ENCODE measurements around the gene GFRA4.

Gene GFRA4, protein sequence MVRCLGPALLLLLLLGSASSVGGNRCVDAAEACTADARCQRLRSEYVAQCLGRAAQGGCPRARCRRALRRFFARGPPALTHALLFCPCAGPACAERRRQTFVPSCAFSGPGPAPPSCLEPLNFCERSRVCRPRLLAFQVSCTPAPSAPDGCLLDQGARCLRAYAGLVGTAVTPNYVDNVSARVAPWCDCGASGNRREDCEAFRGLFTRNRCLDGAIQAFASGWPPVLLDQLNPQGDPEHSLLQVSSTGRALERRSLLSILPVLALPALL

DNA sequence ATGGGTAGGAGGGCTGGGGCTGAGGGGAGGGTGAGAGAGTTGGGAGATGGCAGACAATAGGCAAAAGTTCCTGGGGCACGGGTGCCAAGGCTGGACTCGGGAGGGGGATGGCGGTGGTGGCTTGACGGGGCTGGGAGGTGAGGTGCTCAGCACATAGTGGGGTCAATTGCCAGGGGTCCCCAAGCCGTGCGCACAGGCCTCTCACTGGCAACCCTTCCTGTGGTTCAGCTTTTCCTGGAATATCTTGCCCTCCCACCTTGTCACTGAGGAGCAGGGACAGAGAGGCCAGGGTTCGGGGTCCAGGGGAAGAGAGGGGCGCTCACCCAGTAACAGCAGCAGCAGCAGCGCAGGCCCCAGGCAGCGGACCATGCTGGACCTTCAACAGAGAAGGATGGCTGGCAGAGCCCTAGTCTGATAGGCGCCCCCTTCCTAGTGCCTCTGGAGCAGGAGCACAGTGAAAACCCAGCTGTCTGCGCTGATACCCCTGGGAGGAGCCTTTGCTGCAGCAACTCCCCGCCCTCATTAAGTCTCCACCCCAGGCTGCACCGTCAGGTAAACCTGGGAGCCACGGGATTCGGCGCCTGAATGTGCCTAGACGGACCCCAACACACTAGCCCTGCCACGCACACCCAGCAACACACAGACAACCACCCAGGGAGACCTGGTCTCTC lies at the start of gene GFRA4:
GFRA4 (minus strand) TSS at position 369 of the 671 bp plus-strand sequence; CDS start at position 369, 0 bp downstream.
- no peak for DNase-seq

DNA sequence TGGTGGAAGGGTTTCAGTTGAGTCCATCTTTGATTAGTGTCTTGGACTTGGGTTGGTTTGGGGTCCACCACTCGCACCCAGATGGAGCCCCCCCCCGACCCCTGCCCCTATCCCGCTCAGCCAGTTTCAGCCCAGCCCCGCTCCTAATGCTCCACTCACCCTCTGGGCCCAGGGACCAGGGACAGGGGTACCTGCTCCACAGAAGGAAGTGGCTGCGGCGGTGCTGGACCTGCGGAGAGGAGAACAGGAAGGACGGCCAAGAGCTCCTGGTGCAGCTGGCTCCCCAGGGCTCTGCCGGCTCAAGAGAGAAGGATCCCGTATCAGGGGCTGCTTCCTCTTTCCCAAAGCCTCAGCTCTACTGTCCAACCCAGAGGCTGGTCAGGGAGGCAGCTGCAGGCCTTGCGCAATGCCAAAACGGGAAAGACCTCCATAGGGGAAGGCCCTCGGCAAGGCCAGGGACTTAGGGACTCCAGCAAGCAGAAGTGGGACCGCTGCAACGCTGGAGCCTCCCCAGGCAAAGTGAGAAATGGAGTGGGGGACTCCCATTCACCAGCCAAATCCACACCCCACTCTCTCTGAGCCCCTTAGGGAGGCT lies 49.2 kb upstream of the GFRA4 start, which contains the start of gene SIGLEC1:
SIGLEC1 (minus strand) TSS at position 322 of the 595 bp plus-strand sequence. CDS start 5,472 bp downstream, outside the sequence.
- DNase-seq = no peak

DNA sequence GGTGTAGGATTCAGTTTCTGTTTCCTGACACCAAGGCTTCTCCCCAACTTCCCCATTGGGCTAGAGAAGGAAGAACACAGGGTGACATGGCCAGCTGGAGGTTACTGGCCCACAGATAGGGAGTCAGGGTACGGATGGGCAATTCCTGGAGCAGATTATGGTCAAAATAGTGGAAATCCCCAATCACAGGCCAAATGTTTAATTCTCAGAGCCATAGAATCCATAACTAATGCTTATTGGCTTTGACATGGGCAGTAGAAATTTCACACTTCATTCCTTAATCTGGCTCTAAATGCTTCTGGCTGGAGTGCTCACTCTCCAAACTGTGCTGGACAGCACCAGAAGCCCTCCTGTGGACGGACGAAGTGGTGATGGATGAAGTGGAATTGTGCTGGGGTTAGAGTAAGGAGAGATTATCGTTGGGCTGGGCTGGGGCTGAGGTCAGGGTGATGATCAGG lies 48.3 kb upstream of the GFRA4 start:
- no peak for DNase-seq

DNA sequence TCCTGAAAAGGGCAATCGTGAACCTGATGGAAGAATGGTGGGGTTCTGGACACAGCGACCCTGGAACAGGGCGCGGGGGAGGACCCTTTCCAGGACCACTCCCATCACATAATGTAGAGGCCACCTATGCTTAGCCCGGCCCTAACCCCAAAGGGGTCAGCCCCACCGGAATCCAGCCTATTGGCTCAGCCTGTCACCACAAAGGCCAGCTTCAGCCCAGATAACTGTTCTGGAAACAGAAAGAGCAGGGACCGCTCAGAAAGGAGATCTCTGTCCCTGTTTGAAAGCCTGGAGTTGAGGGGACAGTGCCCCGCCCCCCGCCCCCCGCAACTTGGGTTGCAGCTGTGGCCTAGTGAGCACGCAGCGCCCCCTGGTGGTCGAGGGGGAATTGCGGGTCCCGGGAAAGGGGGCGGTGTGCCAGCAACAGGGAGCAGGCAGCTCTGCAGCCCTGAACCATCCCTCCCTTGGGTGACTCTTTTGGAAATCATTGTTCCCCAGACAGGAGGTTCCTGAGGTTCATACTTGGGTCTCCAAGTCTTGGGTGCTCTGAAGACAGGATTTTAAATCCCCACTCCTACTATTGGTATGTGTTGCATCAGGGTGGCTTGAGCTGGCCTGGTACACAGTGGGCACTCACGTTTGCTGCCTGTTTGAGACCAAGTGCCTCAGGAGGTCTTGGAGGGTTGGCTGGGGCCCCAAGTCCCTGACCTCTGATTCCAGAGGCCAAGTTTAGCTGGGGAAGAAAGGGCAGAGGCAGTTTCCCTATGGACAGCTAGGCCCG lies 47.7 kb upstream of the GFRA4 start:
- DNase-seq = peak; percentile 61

DNA sequence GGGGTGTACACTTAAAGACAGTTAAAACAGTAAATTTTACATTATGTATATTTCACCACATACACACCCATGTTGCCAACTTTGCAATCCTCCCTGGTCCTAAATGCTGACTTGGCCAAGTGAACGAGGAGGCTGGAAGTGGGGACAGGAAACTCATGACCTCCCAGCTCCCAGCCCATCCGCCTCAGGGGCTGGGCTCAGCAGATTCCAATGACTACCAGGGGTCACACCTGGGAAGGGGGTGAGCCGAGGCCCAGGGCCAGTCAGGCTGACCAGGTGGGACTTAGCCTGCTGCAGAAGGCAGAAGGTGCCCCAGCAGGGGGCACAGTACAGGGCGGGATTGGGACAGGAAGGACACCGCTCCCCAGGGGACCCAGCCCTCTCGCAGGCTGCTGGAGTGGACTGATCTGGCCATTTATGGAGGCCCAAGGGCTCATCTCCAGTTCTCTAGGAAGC lies 46.8 kb upstream of the GFRA4 start:
- no peak for DNase-seq

DNA sequence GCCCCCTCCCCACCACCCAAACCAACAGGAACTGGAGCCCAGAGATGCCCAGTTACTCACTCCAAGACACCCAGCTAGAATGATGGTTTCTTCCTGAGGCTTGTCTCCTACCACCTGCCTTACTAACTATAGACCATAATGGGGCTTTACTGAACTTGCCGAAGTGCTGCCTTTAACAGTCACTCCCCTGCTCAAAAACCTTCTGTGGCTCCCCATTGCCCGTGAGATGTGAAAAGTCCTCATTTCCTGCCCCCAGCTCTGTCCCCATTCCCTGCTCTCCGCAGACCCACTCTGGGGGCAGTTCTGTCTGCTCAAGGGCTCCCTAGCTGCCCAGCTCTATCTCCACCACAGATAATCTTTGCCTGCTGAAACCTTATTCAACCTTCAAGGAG lies 44.3 kb upstream of the GFRA4 start:
- no peak for DNase-seq

DNA sequence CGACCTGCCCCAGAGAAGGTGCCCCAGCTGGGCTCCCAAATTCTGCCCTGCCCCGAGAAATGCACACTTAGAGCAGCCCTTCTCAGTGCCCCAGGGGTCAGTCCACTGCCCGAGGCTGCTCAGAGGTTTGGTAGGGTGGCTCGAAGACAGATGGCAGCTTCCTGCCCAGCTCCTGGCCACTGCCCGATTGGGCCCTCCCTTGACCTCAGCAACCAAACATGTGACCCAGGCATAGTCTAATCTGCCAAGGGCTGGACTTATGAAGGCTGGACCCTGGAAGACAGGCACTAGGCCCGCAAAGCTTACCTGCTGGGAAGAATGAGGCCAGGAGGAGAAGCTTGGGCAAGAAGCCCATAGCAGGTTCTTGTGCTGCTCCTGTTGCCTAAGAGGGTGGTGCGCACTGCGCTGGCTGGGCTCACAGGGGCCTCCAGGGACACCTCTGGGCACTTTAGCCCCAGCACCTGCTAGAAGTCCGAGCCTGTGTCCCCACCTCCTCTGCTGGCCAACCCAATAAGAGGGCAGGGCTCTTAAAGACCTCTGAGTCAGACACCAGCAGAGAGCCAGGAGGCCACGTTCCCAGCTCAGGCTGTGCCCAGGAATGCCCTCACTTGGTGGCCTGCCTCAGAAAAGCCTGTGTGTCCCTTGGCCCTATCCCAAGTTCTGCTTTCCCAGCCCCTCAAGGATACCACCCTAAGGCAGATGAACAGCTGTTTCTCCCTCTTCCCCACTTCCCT lies 43.7 kb upstream of the GFRA4 start:
- no peak for DNase-seq

DNA sequence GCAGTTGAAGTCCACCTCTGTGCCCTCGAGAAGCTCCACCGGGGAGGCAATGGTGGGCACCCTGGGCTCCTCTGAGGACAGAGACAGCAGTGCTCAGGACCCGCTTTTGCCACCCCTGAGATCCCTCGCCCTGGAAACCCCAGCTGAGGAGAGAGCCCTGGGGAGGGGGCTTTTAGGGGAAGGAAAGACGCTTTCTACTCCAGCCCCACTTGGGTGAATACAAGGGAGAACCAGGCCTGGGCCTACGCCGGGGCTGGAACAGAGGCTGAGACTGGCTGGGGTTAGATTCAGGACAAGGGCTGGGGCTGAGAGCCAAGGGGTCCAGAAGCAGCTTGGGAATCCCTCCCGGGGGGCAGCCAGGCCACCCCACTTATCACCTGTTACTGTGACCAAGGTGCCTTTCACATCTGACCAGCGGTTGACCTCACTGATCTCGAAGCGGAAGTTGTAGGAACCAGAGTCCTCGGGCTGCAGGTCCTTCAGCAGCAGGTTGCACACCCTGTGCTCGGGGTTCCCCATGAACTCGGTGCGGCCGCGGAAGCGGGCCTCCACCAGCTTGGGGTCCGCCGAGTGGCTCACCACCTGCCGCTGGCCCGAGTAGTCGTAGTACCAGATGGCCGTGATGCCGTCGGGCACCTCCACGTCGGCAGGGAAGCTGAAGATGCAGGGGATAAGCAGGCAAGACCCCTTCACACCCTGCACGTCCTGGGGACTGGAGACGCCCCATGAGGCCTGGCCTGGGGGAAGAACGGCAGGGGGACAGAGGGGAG lies 43.0 kb upstream of the GFRA4 start:
- DNase-seq = no peak

DNA sequence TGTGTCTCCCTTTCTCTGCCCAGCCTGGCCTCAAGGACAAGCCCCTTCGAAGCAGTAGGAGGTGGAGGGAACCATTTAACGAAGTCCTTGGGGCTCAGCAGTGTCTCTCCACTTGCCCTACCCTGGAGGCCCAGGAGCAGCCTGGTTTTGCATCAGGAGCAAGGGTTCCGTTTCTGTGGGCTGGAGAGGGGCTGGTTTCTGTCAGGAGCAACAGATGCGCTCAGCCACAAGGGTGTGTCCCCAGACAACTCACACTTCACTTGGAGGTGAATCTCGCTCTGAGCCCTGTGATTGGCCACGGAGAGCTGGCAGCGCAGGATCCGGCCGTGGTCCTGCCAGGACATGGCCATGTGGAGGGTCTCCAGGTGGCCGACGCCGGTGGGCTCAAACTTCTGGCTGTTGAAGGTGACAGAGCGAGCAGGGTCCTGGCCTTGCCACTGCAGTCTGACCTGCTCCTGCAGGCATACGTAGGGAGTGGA lies 42.3 kb upstream of the GFRA4 start:
- DNase-seq = no peak

DNA sequence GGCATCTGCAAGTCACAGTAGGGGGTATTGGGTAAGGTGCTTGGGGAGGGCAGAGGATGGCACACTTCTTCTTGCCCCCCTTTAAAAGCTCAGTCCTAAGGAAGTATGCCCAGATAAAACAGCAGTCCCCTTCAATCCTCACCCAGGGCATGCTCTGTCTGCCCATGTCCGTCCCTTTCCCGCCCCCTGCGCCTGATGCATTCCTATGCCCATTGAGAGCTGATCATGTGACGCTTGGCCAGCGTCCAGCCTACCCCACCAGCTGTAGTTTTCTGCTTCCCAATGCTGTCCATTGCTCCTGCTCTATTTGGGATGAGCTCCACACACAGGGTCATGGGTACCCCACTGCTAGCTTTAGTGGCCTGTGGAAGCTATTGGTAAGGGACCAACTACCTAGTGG lies 40.9 kb upstream of the GFRA4 start:
- DNase-seq = no peak

DNA sequence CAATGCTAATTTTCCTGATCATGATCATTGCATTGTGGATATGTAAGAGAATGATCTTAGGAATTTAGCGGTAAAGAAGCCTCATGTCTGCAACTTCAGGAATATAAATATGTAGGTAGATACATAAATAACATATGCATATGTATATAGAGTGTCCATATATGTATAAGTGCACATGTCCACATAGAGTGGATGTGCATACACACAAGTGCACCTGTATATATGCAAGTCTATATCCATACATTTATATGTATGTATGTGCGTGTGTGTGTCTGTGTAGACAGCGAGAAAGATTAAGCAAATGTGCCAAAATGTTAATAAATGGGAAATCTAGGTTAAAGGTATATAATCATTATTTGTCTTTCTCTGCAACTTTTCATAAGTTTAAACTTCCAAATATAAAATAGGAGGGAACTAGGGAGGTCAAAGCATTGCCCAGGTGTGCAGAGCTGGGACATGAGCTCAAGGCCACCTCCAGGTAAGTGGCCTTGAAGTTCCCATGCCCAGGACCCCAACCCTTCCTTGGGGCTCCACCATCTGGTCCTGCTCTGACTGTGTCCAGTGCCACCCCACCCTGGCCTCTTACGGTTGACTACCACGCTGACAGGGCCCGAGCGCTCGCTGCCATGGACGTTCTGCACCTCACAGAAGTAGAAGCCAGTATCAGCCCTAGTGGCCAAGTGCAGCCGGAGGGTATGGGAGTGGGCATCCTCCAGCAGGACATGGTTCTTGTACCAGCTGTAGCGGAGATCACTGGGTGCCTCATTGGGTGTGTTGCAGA lies 39.6 kb upstream of the GFRA4 start:
- no peak for DNase-seq

DNA sequence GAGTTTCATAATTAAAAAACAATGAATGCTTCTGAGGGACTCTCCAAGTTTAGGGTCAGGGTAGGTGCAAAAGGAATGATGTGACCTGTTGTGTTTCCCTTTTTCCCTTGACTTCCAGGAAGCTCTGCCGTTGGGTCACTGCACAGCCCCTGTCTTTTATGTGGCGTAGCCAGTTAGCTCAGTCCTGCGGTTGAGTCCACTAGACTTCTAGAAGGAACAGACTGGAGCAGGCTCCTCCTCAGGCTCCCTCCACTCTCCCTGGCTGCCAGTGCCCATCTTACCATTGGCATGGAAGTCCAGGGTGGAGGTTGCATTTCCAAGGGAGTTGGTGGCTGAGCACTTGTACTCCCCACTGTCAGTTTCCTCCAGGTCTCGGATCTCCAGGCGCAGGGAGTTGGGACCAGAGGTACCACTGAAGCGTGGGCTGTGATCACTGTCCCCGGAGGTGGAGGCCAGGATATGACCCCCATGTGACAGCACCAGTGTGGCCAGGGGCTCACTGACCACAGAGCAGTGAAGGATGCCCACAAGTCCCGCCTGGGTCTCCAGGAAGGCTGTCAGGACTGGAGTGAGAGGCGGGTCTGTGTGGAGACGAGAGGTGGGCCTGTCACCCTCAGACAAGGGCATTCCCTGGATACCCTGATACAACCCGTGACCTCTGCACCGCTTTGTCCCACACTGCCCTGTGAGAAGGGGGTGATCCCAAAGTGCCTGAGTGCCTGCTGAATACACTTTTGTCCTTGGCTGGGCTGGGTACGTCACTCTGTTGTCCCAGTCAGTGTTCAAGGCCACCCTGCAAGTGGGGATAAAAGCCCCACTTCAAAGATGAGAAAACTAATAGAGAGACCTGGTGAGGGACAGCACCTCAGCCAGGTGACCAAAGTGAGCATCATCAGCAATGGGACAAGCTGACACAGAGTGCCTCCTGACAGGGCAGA lies 38.1 kb upstream of the GFRA4 start:
- no peak for DNase-seq

DNA sequence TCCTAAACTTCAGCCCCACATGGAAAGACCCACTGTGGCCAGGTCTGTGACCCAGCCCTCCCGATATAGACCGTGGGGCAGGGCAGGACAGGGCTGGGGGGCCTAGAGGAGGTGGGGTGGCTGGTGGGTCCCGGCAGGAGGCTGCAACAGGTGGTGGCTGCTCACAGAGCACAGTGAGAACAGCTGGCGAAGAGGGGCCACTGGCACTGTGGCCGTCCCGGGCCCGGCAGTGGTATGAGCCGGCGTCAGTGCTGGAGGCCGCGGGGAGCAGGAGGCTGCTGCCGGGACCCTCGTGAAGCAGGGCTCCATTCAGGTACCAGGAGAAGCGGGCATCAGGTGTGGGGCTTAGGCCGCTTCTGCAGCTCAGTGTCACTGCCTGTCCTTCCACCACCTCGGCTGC lies 35.8 kb upstream of the GFRA4 start:
- no peak for DNase-seq

DNA sequence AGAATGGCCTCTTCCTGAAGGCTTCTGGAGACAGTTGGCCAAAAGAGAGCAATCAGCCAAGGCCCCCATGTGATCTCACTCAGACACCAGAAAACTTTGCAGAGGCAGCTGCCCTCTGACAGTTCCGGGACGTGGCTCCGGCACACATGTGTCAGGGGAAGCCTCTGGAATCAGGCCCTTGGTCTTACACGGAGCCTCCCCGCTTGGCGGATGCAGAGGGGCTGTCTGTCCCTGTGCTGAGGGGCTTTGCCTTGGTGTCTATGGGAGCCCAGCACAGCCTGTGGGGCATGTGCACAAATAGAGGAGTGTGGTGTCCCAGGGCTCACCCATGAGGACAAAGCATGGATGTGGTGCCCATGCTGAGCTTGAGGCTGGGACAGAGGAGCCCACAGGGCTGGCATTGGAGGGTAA lies 35.4 kb upstream of the GFRA4 start:
- no peak for DNase-seq

DNA sequence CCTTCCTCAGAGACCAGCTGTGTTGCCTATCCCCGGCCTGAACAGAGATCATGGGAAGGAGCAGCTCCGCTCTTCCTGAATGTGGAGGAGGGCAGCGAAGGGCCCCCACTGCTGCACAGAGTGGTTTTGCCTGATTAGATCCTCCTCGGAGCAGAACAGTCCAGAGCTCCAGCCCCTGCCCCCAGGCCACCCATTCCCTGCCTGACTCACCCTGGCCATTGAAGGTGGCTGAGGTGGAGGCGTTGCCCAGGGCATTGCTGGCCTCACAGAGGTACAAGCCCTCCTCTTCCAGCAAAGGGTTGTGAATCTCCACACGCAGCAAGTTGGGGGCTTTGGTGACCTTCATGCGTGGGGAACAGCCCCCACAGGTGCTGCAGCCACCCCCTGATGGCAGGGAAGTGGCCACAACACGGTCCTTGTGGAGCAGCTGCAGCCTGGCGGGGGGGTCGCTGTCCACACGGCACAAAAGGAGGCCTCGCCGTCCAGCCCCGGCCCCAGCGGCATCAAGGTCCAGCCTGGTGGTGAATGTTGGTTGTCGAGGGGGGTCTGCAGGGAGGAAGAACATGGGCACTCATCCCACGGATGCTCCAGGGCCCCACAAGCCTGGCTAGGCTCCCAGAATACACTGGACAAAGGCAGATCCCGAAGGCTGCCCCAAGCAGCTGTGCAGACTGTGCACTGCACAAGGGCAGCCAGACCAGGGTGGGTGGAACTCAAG lies 34.5 kb upstream of the GFRA4 start:
- DNase-seq = no peak

DNA sequence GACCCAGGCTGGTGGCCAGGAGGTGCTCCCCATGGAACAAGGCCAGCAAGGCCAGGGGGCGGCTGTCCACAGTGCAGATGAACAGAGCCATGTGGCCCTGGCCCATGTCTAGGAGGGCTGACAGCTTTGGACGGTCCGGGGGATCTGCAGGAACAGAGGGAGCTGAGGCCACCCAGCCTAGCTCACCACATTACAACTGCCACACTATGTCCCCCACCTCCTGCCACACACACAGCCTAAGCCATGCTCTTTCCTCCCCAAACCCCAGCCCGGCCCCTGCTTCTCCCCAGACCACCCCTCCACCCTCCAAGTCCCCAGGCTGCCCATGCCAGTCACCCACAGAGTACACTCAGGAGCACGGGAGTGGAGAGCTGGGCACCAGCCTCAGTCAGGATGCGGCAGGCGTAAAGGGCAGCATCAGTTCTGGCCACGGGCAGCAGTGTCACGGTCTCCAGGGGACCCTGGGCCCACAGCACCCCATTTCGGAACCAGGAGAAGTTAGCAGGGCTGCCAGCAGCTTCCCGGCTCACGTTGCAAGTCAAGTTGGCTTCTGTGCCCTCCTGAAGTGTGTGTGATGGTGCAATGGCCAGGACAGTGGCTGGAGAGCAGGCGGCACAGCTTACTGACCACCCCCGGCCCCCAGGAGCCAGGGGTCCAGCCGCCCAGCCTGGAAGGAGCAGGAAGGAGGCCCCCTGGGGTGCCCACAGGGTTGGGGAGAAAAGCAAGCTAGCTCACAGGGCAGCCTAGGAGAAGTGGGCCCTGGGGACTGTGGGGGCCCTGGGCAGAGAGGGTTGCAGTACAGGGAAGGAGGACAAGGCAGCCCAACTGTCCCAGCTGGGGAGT lies 33.8 kb upstream of the GFRA4 start:
- DNase-seq = no peak

DNA sequence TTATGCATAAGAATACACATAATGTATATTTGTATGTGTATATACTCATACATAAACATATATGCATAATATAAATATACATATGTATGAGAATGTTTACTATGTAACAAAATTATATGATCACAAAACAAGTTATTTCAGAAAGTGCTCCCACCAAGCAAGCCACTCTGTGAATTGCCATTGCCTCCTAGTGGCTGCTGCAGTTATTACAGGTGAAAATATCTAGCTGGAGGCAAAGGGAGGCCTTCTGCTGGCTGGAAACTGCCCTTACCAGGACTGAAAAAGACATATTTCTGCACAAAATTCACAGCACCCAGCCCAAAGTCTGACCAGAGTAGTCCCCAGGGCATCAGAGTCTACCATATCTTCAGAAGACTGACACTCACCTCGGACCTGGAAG lies 33.0 kb upstream of the GFRA4 start:
- DNase-seq = no peak

DNA sequence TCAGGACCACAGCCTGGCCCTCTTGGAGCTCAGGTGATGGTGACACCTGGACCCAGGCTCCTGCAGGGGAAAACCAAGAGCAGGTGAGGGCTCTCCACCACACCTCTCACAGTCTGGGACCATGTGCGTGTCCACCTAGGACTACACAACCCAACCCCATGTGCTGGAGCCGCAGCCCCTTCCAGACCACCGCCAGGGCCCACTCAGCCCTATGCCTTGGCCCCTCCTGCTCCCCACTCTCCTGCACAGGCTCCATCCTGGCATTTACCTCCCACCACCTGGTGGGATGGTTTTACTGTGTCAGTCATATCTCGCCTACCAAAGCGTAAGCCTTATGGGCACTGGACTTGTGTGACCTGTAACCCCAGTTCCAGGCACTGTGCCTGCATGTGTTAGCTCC lies 31.7 kb upstream of the GFRA4 start:
- no peak for DNase-seq
